Central memory CD4-positive, alpha-beta T cell (primary cell): ENCODE data around the gene EXOC6B.

ENCODE experiments used
- DNase-seq: peaks from one replicate; pipeline ENCODE4 v3.0.0; 2022

The EXOC6B gene

DNA sequence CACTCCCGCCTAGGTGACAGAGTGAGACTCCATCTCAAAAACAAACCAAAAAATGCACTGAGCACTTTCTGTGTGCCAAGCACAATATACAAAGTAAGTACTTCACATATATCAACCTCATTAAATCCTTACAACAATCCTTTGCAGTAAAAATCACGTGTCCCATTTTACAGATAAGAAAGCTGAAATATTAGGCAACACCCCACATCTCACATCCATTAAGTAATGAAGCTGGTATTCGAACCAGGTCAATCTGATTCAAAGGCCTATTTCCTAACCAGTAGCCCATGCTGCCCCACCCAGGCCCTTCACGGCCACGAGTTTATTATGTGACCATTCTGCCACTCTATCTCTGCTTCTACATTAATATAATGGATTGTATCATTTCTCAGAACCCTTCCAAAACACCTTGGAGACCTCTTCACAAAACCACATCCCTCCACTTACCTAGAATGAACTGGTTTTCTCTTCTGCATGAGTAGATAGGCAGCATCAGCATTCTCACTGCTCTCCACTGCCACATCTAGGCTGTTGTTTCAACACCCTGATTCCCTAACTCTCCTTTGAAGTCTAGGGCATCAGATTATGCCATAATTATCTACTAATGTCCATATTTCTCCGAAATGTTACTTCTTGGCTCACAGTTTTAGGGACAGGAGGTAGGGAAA, 3.1 kb upstream of the EXOC6B start:
- DNase-seq: no peak

DNA sequence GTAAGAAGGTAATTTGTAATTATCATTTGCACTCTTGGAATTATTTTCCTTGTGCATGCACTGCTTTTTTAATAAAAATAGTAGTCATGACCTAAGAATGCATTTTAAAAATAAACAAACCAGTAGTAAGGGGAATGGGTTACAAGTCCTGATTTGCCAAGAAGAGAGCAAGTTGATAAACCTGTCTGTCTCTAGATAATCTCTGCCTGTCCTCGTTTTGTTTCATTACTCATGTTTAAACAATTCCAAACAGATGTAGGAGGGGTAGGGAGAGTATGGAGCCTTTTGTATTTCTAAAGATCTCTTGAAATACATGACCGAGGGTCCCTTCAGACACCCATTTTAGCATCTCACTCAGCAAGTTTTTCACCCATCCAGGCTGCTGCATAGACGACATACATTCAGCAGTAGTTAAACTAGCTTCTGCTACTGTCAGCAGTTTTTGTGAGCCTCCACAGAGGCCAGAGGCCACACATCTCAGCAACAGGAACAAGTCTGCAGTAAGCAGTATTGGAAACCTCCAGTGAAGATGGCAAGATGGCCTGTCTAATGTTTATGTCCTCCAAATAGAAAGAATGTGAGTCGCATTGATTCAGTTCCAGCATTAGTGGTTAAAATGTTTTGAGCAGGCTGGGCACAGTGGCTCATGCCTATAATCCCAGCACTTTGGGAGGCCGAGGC, 2.3 kb upstream of the EXOC6B start:
- no peak for DNase-seq

DNA sequence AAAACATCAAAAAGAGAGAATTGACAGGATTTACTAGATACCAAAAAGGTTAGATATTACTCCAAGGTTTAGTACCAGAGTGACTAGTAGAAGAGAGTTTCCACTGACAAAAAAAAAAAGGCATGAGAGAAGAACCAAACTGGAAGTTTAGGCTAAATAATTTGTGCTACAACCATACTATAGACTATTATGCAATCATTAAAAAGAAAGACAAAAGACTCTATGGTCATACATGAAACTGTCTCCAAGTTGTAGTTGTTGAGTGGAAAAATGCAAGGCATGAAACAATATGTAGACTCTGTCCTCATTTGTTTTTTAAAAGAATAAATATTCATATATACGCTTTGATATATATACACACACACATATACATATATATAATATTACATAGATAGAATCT, 1.7 kb upstream of the EXOC6B start:
- DNase-seq: no peak

DNA sequence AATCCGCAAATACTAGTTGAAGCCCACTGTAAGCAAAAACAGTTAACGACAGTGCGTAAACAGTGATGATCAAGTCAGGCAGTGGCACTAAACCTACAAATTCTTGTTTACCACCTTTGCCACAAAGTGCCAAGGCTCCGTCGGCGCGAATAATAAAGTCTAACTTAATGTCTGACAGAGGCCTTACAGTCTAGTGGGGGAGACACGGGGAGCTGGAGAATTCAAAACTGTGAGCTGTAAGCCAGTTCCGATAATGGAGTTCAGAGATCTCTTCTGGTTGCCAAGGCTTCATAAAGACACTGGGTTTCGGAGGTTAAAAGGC, 284 bp upstream of the EXOC6B start:
- no peak for DNase-seq

GRCh38 chr2:72824224-72824842, 1.5 kb downstream of the EXOC6B start:
- no peak for DNase-seq

GRCh38 chr2:72822794-72823193, 3.0 kb downstream of the EXOC6B start:
- no peak for DNase-seq

DNA sequence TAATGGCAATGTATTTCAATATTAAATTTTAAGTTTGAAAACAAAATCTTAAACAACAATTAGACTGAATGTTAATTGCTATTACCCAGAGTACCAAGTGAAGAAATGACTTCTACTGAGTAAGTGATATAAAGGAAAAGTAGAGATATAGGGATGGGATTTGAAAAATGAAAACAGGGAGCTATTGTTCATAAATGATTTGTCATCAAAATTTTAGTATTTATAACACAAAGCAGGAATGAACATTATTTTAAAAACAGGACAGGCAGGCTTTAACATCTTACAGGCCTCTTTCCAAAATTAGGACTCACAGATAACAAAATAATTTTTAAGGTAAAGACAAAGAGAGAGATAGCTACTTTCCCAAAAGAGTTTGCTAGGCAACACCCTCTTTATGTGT, 3.9 kb downstream of the EXOC6B start:
- no peak for DNase-seq

DNA sequence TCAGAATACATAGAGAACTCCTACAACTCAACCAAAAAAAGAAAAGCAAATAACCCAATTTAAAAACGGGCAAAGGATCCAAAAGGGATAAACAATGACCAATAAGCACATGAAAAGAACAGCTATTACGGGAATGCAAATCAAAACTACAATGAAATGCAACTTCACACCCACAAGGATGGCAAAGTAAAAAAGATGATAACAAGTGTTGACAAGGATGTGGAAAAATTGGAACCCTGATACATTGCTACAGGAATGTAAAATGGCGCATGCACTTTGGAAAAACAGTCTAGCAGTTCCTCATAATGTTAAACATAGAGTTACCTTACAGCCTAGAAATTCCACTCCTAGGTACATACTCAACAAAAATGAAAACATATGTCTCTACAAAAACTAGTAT, 4.7 kb downstream of the EXOC6B start:
- no peak for DNase-seq

DNA sequence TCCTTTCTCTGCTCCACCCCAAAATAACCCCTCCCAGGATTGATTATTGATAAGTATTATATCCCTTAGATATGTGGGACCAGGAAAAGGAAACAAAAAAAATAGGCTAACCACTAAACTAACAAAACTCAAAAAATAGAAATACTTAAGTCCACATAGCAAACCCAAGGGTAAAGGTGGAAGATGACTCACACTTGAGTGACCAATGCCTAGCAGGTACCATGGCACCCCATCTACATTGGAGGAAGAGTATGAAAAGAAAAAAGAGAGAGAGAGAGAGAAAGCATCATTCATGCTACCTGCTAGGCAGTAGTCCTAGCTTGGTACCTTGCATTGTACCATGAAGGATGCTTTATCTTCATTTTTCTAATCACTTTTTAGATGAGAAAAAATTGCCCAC, 6.3 kb downstream of the EXOC6B start:
- DNase-seq: no peak

DNA sequence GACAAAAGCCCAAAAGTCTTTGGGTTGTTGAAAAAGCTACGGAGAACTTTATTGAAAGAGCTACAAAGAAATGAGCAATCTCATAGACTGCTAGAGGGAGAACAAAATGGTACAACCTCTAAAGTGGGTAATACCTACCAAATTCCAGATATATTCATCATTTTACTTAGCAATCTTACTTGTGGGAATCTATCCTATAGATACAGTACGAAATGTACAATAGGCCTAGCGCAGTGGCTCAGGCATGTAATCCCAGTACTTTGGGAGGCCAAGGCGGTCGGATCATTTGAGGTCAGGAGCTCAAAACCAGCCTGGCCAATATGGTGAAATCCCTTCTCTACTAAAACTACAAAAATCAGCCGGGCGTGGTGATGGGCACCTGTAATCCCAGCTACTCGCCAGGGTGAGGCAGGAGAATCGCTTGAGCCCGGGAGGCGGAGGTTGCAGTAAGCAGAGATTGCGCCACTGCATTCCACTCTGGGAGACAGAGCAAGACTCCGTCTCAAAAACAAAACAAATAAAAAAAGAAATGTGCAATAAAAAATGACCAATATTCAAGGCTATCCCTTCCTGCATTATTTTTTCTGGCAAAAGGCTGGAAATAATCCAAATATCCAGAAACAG, 10.1 kb downstream of the EXOC6B start:
- no peak for DNase-seq

DNA sequence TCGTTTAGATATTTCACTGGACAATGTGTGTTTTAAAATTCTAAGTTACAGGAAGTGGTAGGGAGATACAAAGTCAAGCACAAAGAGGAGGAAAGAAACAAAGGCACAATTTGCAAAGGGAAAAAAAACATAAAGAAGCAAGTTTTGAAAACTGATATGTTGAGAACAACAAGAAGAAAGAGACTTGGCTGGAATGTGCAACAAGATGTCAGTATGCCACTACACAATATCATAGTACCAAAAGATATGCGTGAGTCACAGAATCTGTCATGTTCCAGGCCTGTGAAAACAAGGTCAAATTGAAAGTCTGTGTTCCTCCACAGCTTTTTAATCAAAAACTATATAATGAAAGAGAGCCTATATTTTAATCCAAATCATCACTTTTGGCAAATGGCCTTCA, 12.0 kb downstream of the EXOC6B start:
- DNase-seq: no peak

DNA sequence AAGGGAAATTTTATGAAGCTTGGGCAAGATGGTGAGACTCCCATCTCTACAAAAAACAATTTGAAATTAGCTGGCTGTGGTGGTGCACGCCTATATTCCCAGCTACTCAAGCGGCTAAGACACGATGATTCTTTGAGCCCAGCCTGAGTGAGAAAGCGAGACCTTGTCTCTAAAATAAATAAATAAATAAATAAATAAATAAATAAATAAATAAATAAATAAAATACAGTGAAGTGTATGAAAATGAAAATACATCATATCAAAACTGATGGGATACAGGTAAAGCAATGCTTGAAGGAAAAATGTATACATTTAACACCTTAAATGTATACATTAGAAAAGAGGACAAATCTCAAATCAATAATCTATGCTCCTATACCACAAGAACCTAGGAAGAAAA, 15.7 kb downstream of the EXOC6B start:
- DNase-seq: no peak

DNA sequence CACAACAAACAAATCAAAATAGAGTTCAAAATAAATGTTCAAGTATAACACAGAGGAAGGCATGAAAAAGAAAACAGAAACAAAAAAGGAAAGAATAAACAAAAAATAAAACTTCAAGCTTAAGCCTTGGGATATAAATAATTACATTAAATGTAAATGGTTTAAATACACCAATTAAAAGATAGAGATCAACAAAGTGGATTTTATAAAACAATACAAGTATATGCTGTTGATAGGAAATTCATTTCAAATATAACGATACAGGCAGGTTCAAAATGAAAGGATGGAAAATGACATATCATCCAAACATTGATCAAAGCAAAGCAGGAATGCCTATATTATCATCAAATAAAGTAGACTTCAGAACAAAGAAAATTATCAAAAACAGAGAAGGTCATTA, 16.7 kb downstream of the EXOC6B start:
- DNase-seq: no peak

DNA sequence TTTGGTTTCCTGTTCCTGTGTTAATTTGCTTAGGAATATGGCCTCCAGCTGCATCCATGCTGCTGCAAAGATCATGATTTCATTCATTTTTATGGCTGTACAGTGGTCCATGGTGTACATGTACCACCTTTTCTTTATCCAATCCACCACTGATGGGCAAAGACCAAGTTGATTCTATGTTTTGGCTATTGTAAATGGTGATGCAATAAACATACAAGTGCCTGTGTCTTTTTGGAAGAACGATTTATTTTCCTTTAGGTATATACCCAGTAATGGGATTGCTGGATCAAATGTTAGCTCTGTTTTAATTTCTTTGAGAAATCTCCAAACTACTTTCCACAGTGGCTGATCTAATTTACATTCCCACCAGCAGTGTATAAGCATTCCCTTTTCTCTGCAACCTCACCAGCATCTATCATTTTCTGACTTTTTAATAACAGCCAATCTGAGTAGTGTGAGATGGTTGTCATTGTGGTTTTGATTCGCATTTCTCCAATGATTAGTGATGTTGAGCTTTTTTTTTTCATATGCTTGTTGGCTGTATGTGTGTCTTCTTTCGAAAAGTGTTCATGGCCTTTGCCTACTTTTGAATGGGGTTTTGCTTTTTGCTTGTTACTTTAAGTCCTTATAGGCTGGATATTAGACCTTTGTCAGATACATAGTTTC, 19.4 kb downstream of the EXOC6B start:
- DNase-seq: no peak

DNA sequence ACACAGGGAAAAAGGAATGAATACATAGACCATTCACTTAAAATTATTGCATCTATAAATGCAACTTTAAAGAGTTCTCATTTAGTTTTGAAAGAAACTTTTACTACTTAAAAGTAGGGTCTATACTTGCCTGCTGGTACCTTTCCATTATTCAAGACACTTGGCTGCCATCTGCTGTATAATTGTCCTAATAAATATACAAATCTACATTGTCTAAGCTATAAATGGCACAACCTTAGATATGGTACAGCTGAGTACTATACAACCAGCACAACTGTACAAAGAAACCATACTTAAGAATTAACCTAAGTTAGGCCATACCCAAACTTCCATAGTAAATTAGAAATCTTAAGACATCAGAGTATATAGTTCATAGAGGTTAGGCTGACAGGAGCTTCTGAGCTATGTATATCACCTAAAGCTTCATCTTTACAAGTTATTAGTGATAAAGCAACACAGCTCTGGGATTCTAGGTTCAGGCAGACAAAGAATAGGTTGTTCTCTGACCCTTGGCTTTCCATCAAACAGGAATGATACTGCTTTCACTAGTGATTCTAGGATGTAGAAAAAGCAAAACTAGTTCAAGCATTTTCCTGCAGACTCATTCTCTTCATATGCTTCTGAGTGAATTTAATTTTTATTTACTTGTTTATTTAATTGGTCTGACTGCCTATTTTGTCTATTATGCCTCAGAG, 22.1 kb downstream of the EXOC6B start:
- no peak for DNase-seq

DNA sequence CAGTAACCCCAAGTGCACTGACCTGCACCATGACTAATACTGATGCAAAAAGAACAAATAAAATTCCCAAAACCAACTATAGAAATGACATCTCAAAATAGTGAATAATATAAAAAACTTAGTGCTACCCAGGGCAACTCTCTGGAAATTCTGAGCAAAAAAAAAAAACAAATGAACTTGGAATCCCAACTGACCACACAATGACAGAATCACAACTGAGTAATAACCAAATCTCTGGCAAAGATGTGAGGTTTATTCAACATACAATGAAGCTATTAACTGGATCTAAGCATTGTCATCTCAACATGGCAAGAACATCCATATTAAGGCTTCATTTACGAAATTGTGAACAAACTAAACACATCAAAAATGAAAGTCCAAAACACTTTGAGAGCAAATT, 22.7 kb downstream of the EXOC6B start:
- DNase-seq: no peak

DNA sequence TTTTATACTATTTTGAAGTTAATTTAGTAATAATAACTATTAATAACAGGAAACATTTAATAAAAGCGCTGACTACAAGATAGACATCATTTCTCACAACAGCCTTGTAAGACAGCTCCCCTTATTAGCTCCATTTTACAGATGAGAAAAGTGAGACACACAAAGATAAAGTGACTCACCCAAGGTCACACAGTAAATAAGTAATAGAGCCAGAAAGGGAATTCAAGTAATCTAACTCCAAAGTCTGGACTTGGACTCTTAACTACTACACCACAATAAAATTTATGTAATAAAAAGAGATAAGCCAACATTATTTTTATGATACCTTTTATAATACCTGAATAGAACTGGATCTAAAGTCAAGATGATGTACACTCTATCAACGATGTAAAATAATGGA, 25.3 kb downstream of the EXOC6B start:
- DNase-seq: no peak

DNA sequence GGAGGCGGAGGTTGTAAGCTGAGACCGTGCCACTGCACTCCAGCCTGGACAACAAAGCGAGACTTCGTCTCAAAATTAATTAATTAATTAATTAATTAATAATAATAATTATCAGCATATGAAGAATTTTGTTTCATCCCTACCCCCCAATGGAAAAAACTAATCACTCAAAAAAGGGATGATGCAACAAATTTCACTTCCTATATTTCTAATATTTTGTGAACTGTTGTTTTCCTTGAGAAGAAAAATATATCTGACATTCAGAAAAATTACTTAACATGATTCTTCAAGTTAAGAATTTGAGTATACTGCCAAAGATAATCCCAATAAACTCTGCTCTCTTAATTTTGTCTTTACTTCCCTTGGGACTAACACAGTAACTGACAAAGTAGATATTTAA, 28.1 kb downstream of the EXOC6B start:
- DNase-seq: no peak

GRCh38 chr2:72796766-72797165, 29.1 kb downstream of the EXOC6B start:
- no peak for DNase-seq

GRCh38 chr2:72794572-72794971, 31.3 kb downstream of the EXOC6B start:
- no peak for DNase-seq

GRCh38 chr2:72793798-72794440, 31.9 kb downstream of the EXOC6B start:
- no peak for DNase-seq

DNA sequence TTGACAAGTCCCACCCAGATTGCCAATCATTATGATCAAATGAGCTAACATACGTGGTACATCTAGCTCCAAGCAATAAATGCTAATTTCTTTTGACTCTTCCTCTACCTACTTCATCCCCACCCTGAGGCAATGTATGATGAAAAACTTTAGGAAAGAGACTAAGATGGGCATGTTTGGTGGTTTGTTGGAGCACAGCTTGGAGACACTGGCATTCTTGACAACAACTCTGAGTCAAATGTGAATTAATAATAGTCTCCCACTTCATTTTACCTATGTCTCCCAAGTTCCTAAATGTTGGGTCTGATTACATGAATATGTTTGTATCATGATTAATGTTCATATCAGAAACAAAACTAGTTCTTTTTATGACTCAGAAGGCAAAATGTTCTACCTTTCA, 36.6 kb downstream of the EXOC6B start:
- DNase-seq: no peak

GRCh38 chr2:72788756-72789155, 37.1 kb downstream of the EXOC6B start:
- no peak for DNase-seq
